ENCODE data around the gene PPP1R11. TPM values are rescaled to one million over a fixed set of nuclear protein-coding genes. Genes with fewer than 3 reads are reported as not detected.

PPP1R11 gene
- total RNA-seq, 1 donor from 2014 or later, result 22.7 TPM

DNA sequence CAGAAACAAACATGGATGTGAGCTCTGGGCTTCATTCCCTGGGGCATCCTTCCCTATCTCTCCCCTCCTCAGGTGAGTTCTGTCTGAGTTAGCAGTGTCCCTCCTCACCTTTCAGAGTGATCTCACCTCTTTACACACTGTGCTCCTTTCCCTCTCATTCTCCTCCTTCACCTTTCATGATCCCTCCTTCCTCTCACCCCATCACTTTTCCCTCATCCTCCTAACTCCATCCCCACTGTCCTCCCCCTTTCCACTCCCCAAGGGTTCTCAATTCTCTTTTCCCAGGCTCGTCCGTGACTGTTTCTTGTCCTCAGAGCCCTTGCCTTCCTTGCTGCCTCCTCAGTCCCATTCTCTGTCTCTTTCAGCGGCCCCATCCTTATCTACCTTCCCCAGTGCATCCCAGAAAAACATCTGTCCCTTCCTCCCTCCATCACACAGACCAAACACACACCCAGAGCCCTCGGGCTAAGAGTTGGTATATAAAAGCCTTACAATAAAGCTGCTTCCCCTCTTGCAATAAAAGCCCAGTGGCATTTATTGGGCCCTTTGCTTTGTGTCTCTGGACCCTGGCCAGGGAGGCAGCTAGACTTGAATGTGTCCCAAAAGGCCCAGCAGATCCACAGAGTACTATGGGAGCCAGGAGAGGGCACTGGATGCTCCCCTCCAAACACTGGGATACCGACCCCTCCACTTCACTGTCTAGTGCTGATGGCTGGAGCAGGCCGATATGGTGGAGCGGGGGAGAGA is 6.7 kb downstream of the PPP1R11 start:
- H4K20me1 ChIP-seq (ENCODE audit: low read depth), result no peaks in the 10 kb centered on the region
- no peak overlapping the region for H2AFZ ChIP-seq (replicated peaks)
- no peaks in the 10 kb centered on the region for H3K9me3 ChIP-seq (ENCODE audit: low read depth)
- no peaks in the 10 kb centered on the region for H3K79me2 ChIP-seq (ENCODE audit: low read depth)
- TF ChIP-seq, protein P1, sequence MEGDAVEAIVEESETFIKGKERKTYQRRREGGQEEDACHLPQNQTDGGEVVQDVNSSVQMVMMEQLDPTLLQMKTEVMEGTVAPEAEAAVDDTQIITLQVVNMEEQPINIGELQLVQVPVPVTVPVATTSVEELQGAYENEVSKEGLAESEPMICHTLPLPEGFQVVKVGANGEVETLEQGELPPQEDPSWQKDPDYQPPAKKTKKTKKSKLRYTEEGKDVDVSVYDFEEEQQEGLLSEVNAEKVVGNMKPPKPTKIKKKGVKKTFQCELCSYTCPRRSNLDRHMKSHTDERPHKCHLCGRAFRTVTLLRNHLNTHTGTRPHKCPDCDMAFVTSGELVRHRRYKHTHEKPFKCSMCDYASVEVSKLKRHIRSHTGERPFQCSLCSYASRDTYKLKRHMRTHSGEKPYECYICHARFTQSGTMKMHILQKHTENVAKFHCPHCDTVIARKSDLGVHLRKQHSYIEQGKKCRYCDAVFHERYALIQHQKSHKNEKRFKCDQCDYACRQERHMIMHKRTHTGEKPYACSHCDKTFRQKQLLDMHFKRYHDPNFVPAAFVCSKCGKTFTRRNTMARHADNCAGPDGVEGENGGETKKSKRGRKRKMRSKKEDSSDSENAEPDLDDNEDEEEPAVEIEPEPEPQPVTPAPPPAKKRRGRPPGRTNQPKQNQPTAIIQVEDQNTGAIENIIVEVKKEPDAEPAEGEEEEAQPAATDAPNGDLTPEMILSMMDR (IDR thresholded peaks at IDR 0.05), result no peak
- TF ChIP-seq EZH2phosphoT487 (IDR thresholded peaks at IDR 0.05), result no peak
- TF ChIP-seq EZH2 (IDR thresholded peaks at IDR 0.05), result no peak
- no peak for DNase-seq (ENCODE audit: low spot score)
- H3K9ac ChIP-seq, result no peak overlapping the region
- H3K27me3 ChIP-seq, result peaks cover 94% of the 10 kb centered on the region
- Mint-ChIP-seq H3K4me1 (peaks cover 18% of the 10 kb centered on the region), H3K27me3 (ENCODE audit: insufficient read depth, low read depth) (peaks cover 67% of the 10 kb centered on the region), H3K36me3 (peaks cover 16% of the 10 kb centered on the region), H3K4me3 (peak overlapping the region; percentile 80), H3K27ac (no peak overlapping the region), H3K9me3 (peaks cover 8% of the 10 kb centered on the region)
- no peak overlapping the region for H3K27ac ChIP-seq
- H3K36me3 ChIP-seq, result no peaks in the 10 kb centered on the region
- H3F3A ChIP-seq (ENCODE audit: low read depth), result peaks cover 15% of the 10 kb centered on the region
- peak overlapping the region; percentile 96 for H3K4me2 ChIP-seq
- peak overlapping the region; percentile 61 for H3K4me3 ChIP-seq
- H3K4me1 ChIP-seq, result peaks cover 17% of the 10 kb centered on the region

DNA sequence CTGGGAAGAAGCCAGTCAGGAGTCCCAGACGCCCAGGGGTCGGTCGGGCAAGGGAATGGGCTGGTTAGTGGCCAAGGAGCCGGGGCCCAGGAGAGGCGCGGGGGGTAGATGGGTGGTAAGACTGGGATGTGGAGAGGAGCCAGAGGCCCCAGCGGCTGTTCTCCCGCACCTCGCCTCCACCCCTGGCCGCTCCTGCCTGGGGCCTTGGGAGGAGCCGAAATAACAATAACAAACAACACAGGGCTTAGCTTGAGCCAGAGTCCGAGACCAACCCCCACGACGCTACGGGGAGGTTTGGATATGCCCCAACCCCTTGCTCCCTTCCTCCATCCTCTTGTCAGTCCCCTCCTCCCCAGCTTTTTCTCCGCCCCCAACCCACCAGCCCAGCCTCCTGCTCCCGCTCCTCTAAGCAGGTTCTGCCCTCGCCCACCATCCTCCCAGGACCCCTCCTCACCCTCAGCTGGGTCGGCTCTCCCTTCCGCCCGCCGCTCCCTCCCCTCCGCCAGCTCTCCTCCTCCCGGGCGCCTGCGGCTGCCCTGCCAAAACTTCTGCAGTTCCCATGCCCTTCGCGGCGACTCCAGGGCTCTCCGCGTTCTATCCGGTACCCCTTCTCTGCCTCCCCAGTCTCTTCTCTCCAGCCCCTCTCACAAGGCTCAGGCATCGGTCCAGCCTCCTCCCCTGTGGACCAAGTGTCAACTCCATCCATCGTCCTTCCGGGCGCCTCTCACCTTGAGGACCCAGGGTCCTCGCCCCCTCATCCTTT is 7.5 kb downstream of the PPP1R11 start:
- Mint-ChIP-seq H3K27me3 (ENCODE audit: insufficient read depth, low read depth) (peaks cover 72% of the 10 kb centered on the region), H3K9me3 (peaks cover 8% of the 10 kb centered on the region), H3K4me1 (peaks cover 17% of the 10 kb centered on the region), H3K27ac (no peak overlapping the region), H3K4me3 (peak overlapping the region; percentile 80), H3K36me3 (peaks cover 15% of the 10 kb centered on the region)
- Histone ChIP-seq H3K9ac (no peak overlapping the region), H3K9me3 (ENCODE audit: low read depth) (no peaks in the 10 kb centered on the region), H3K4me2 (peak overlapping the region; percentile 96), H3K4me3 (peak overlapping the region; percentile 61), H3K4me1 (peaks cover 17% of the 10 kb centered on the region), H3K27me3 (peaks cover 100% of the 10 kb centered on the region), H3K79me2 (ENCODE audit: low read depth) (no peaks in the 10 kb centered on the region), H3K27ac (no peak overlapping the region), H2AFZ (replicated peaks) (peak overlapping the region; percentile 91), H4K20me1 (ENCODE audit: low read depth) (no peaks in the 10 kb centered on the region), H3F3A (ENCODE audit: low read depth) (peaks cover 15% of the 10 kb centered on the region), H3K36me3 (no peaks in the 10 kb centered on the region)
- no peak for TF ChIP-seq EZH2 (IDR thresholded peaks at IDR 0.05)
- no peak for TF ChIP-seq EZH2phosphoT487 (IDR thresholded peaks at IDR 0.05)
- TF ChIP-seq, protein P1 (IDR thresholded peaks at IDR 0.05), result no peak
- DNase-seq (ENCODE audit: low spot score), result peak; percentile 62

DNA sequence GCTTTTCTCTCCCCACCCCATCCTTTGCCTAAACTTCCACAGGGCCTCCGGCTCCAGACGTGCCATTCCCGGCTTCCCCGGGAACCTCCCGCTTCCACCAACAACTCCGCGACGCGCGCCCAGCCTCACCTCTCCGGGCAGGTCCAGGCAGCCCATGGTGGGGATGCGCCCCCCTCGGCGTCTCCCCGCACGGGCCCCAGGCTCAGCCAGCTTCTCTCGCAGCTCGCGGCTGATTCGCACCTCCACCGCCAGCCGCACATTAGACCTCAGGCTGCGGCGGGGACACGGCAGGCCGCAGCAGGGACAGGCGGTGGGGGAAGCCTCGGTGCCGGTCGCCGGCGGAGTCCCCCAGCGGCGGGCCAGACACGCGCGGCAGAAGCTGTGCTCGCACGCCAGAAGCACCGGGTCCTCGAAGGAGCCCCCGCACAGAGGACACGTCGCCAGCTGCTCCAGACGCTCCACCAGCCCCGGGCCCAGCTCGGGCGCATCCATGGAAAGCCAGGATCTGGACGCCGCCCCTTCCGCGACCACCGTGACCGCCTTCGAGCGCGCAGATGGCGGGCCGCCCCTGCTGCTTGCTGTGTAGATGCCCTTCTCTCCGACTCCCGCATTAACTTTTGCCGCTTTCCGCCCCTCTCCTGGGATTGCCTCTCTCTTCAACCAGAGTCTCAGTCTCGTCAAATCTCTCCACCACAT is 8.2 kb downstream of the PPP1R11 start, which contains the start of gene RNF39:
Gene RNF39 (minus strand): TSS at position 676 of the 696 bp plus-strand sequence. CDS start 184 bp downstream, at position 492.
- Histone ChIP-seq H3K36me3 (no peaks in the 10 kb centered on the region), H3K27me3 (peaks cover 100% of the 10 kb centered on the region), H3K79me2 (ENCODE audit: low read depth) (no peaks in the 10 kb centered on the region), H3F3A (ENCODE audit: low read depth) (peaks cover 12% of the 10 kb centered on the region), H3K27ac (no peak within 1 kb of the TSS), H4K20me1 (ENCODE audit: low read depth) (no peaks in the 10 kb centered on the region), H3K9ac (no peak within 1 kb of the TSS), H2AFZ (replicated peaks) (peak within 1 kb of the TSS; percentile 91), H3K4me3 (peak within 1 kb of the TSS; percentile 61), H3K4me1 (peaks cover 17% of the 10 kb centered on the region), H3K4me2 (peak within 1 kb of the TSS; percentile 96), H3K9me3 (ENCODE audit: low read depth) (no peaks in the 10 kb centered on the region)
- H3K27me3 Mint-ChIP-seq (ENCODE audit: insufficient read depth, low read depth), result peaks cover 69% of the 10 kb centered on the region
- H3K9me3 Mint-ChIP-seq, result peaks cover 8% of the 10 kb centered on the region
- no peak within 1 kb of the TSS for H3K27ac Mint-ChIP-seq
- peaks cover 17% of the 10 kb centered on the region for H3K4me1 Mint-ChIP-seq
- peak within 1 kb of the TSS; percentile 80 for H3K4me3 Mint-ChIP-seq
- H3K36me3 Mint-ChIP-seq, result peaks cover 9% of the 10 kb centered on the region
- peak; percentile 44 for DNase-seq (ENCODE audit: low spot score)
- peak; percentile 93 for TF ChIP-seq EZH2 (IDR thresholded peaks at IDR 0.05)
- peak; percentile 89 for TF ChIP-seq EZH2phosphoT487 (IDR thresholded peaks at IDR 0.05)
- TF ChIP-seq, protein P1 (IDR thresholded peaks at IDR 0.05), result no peak

Measured in neural progenitor cell (in vitro differentiated cells).